K562 (cell line): ENCODE results near the gene NECAB3. TPM values are rescaled to one million over a fixed set of nuclear protein-coding genes. Genes with fewer than 3 reads are reported as not detected.

Experiments
- ATAC-seq: fragments of 200-7000 bp; cut with Tn5 transposase; 3 replicates; pipeline ENCODE4 v1.9.1; 2020; ENCODE audit warnings: moderate library complexity
- BruUV-seq: library from RNA; stranded (reverse); fragments of 400-500 nt; replicated peaks from 2 replicates; lab custom pipeline; 2021; lab: Mats Ljungman, UMichigan
- CTCF ChIA-PET: fragments of 300-600 bp; formaldehyde crosslinking; extraction: SDS; loops from one replicate; lab custom pipeline; 2021; ENCODE audit warnings: low intra/inter-chr PET ratio; lab: Yijun Ruan, JAX
- POLR2A ChIA-PET: fragments of 300-600, 350-650 bp; sonication (Branson Sonifier 250); formaldehyde crosslinking; extraction: SDS; loops from one replicate; lab custom pipeline; 2021; ENCODE audit warnings: antibody characterized with exemption, inconsistent platforms; lab: Yijun Ruan, JAX
- DNase-seq, 4 experiments: peaks; one replicate each; pipeline versions ENCODE4 v3.0.0 to v3.0.0-alpha.2; 2011 to 2018; ENCODE audit warnings: low spot score in 3 of 4, mixed read lengths in 3 of 4; ENCODE audit errors: extremely low read depth in 1 of 4
- FAIRE-seq: peaks from 2 replicates; lab custom pipeline; 2011; peaks lifted over from hg19 to GRCh38; lab: Jason Lieb, UNC
- H2AFZ ChIP-seq: 2 replicates; pipeline ENCODE4 v1.6.0; 2011; ENCODE audit warnings: low read depth, low read length, control low read depth, inconsistent platforms
- H3K27ac ChIP-seq: fragments of 200-600 bp; 3 replicates; pipeline ENCODE4 v1.8.0; 2011; ENCODE audit warnings: low read depth, mild to moderate bottlenecking, control low read depth, inconsistent platforms, low read length, moderate library complexity, mixed read lengths; ENCODE audit errors: extremely low read depth
- H3K27me3 ChIP-seq, 2 experiments: fragments of 300-600 bp in 1 of 2; 2 replicates in 1 of 2; 3 replicates in 1 of 2; pipeline versions ENCODE4 v1.6.0 to v1.8.0; 2011; ENCODE audit warnings: inconsistent platforms in 2 of 2, low read length in 2 of 2, mild to moderate bottlenecking in 1 of 2, mixed read lengths in 1 of 2, moderate library complexity in 1 of 2; ENCODE audit not compliant: control insufficient read depth in 2 of 2, insufficient read depth in 2 of 2
- H3K36me3 ChIP-seq: fragments of 300-600 bp; 3 replicates; pipeline ENCODE4 v1.8.0; 2011; ENCODE audit warnings: mild to moderate bottlenecking, low read length, inconsistent platforms; ENCODE audit not compliant: control insufficient read depth, insufficient read depth
- H3K4me1 ChIP-seq, 2 experiments: fragments of 200-600 bp in 1 of 2; replicated peaks in 1 of 2; 2 replicates in 1 of 2; 3 replicates in 1 of 2; pipeline versions ENCODE4 v1.5.1 to v1.8.0; 2011; ENCODE audit warnings: inconsistent platforms in 2 of 2, low read length in 2 of 2, mild to moderate bottlenecking in 1 of 2, mixed read lengths in 1 of 2, moderate library complexity in 1 of 2; ENCODE audit not compliant: control insufficient read depth in 2 of 2, insufficient read depth in 2 of 2
- H3K4me2 ChIP-seq: 2 replicates; pipeline ENCODE4 v1.6.1; 2011; ENCODE audit warnings: low read length, control low read depth, inconsistent platforms, mixed read lengths; ENCODE audit not compliant: insufficient read depth
- H3K4me3 ChIP-seq: fragments of 200-600 bp; sonication (generic), shearing (Covaris generic); 2 replicates; pipeline ENCODE4 v1.5.1; 2016; ENCODE audit warnings: control low read depth, inconsistent platforms
- H3K79me2 ChIP-seq: fragments of 200-600 bp; 3 replicates; pipeline ENCODE4 v1.8.0; 2011; ENCODE audit warnings: low read length, inconsistent platforms; ENCODE audit not compliant: control insufficient read depth, insufficient read depth
- H3K9ac ChIP-seq, 2 experiments: 2 replicates each; pipeline versions ENCODE4 v1.6.0 to v1.6.1; 2011; ENCODE audit warnings: low read depth in 2 of 2, low read length in 2 of 2, control low read depth in 1 of 2, inconsistent platforms in 1 of 2, mild to moderate bottlenecking in 1 of 2, mixed read lengths in 1 of 2; ENCODE audit not compliant: insufficient read depth in 1 of 2
- H3K9me1 ChIP-seq: one replicate; pipeline ENCODE4 v1.6.0; 2011; ENCODE audit warnings: inconsistent platforms, mild to moderate bottlenecking, low read length, moderate library complexity; ENCODE audit not compliant: control insufficient read depth, insufficient read depth
- H3K9me3 ChIP-seq: replicated peaks from 2 replicates; pipeline ENCODE4 v1.5.1; 2011; ENCODE audit warnings: low read depth, low read length, inconsistent platforms; ENCODE audit not compliant: control insufficient read depth, insufficient read depth
- H4K20me1 ChIP-seq: replicated peaks from 2 replicates; pipeline ENCODE4 v1.6.1; 2011; ENCODE audit warnings: low read length, inconsistent platforms, mixed read lengths; ENCODE audit not compliant: control insufficient read depth, insufficient read depth
- KDM4B ChIP-seq, 2 experiments: fragments of 450-650 bp in 1 of 2; sonication (generic) in 1 of 2; IDR thresholded peaks; 2 replicates each; pipeline ENCODE4 v1.6.1; 2016 to 2017; ENCODE audit warnings: borderline replicate concordance in 2 of 2, antibody characterized with exemption in 1 of 2, low read depth in 1 of 2, mild to moderate bottlenecking in 1 of 2
- STAT6 ChIP-seq: sonication (generic); formaldehyde crosslinking; IDR thresholded peaks from 2 replicates; pipeline ENCODE4 v1.8.1; 2023; ENCODE audit warnings: mild to moderate bottlenecking, missing genetic modification reagents
- WGBS: fragments of 100-300 bp; shearing (Covaris generic); methylation state at CpG from one replicate; pipeline ENCODE4 v1.1.6; 2016; ENCODE audit warnings: low coverage, mixed read lengths; ENCODE audit not compliant: insufficient coverage; ENCODE audit errors: missing lambda C conversion rate; 5-methylcytosine and 5-hydroxymethylcytosine counted together
- in situ Hi-C: fragments of 300-500 bp; cut with MboI; formaldehyde crosslinking; loops from 4 replicates; pipeline ENCODE4 v1.15.0; 2018; ENCODE audit warnings: inconsistent platforms, mixed read lengths
- intact Hi-C: fragments of 100-400 bp; cut with micrococcal nuclease; formaldehyde crosslinking; loops from 2 replicates; pipeline ENCODE4 v1.14.2; 2022
- polyA plus RNA-seq, 8 experiments: library from polyadenylated mRNA; depleted of rRNA in 4 of 8; stranded (reverse) in 5 of 8; unstranded in 3 of 8; fragments of >200 nt; fragmentation: Nextera tagmentation in 2 of 8; fragmentation: Illumina TruSeq in 1 of 8; extraction: Ambion mirVana in 2 of 8; extraction: Trizol in 1 of 8; gene quantifications; 2 replicates each; pipeline versions ENCODE4 v1.2.1 to v1.2.3, GENCODE V29; 2011 to 2014; ENCODE audit warnings: inconsistent platforms in 1 of 8, missing spikeins in 1 of 8
- total RNA-seq, 7 experiments: library from RNA; depleted of rRNA in 6 of 7; stranded (reverse); fragments of >200 nt in 6 of 7; fragmentation: Illumina TruSeq in 2 of 7; extraction: Trizol in 2 of 7; gene quantifications; 2 replicates each; pipeline versions ENCODE4 v1.2.1 to v1.2.3, GENCODE V29; 2011 to 2021; ENCODE audit warnings: low replicate concordance in 1 of 7

NECAB3 gene
- total and polyA plus RNA-seq, 9 of the 15 experiments (the other 6 are each of a cell fraction or from before 2014, with no cell fraction given), result 0.94 to 63.3 (median 31.5) TPM

GRCh38 chr20:33621717-33622400 lies 52.4 kb downstream of the NECAB3 start:
- ATAC-seq, result no peak
- Histone ChIP-seq H3K4me1 (no peaks in the 10 kb centered on the region), H3K4me2 (no peak overlapping the region), H3K27me3 (no peaks in the 10 kb centered on the region), H3K9me1 (no peaks in the 10 kb centered on the region), H3K27ac (no peak overlapping the region), H3K9me3 (no peaks in the 10 kb centered on the region), H3K36me3 (peaks cover 24% of the 10 kb centered on the region; the same call in 2 of the 3 replicates), H3K79me2 (no peaks in the 10 kb centered on the region), H4K20me1 (no peaks in the 10 kb centered on the region), H2AFZ (no peak overlapping the region), H3K9ac (no peak overlapping the region), H3K4me3 (no peak overlapping the region)
- TF ChIP-seq STAT6 (CRISPR knock-in tag) (no peak), KDM4B (IDR thresholded peaks at IDR 0.05; ENCODE audit: borderline replicate concordance in 2 of 2, low read depth in 1 of 2) (no peak)
- intact Hi-C loops, result no loop called here
- CTCF ChIA-PET, result no interaction called here
- no peak for FAIRE-seq
- POLR2A ChIA-PET, result no interaction called here
- no peak for DNase-seq
- in situ Hi-C loops, result no loop called here
- BruUV-seq, result no TSS peak
- 88% methylated on average over 4 of the region's 4 CpGs for WGBS
